Measurements from ENCODE around the gene KCTD17. TPM values are rescaled to one million over a fixed set of nuclear protein-coding genes. Genes with fewer than 3 reads are reported as not detected.

The KCTD17 gene
- total and polyA plus RNA-seq, 4 donors = 2.0 to 5.2 (median 3.7) TPM

DNA sequence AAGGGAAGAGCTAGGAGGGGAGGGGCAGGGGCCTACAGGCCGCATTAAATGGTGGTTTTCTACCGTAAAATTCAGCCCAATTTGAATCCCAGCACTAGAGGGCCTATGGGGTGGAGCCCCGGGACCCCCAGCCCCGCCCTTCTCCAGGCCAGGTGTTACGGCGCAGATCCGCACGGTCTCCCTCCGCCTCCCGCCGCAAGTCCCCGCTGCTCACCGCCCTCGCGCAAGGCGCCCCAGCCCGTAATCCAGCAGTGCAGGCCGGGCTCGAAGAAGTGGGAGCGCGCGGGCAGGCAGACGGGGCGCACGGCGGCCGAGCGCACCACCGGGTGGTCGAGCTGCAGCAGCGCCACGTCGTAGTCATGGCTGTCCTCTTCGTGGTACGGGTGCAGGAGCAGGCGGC lies 17.3 kb downstream of the KCTD17 start:
- Histone ChIP-seq H3K4me3 (ENCODE audit: low read depth in 1 of 3, low read length in 3 of 3) (no peak overlapping the region), H3K27me3 (ENCODE audit: control insufficient read depth in 4 of 4, insufficient read depth in 4 of 4, low read length in 3 of 4) (no peaks in the 10 kb centered on the region), H3K9me3 (ENCODE audit: control insufficient read depth in 4 of 4, low read length in 3 of 4) (no peaks in the 10 kb centered on the region), H3K36me3 (ENCODE audit: control insufficient read depth in 4 of 4, insufficient read depth in 3 of 4, low read depth in 1 of 4, low read length in 3 of 4) (peaks cover 3 to 62% (median 26%) of the 10 kb centered on the region in 4 donors), H3K27ac (ENCODE audit: low read depth in 1 of 2, low read length in 2 of 2) (no peak overlapping the region), H3K9ac (ENCODE audit: low read depth in 1 of 2, low read length in 2 of 2) (no peak overlapping the region), H3K4me1 (ENCODE audit: control insufficient read depth in 4 of 4, insufficient read depth in 4 of 4, low read length in 3 of 4) (no peaks in the 10 kb centered on the region)
- TF ChIP-seq, protein P1, sequence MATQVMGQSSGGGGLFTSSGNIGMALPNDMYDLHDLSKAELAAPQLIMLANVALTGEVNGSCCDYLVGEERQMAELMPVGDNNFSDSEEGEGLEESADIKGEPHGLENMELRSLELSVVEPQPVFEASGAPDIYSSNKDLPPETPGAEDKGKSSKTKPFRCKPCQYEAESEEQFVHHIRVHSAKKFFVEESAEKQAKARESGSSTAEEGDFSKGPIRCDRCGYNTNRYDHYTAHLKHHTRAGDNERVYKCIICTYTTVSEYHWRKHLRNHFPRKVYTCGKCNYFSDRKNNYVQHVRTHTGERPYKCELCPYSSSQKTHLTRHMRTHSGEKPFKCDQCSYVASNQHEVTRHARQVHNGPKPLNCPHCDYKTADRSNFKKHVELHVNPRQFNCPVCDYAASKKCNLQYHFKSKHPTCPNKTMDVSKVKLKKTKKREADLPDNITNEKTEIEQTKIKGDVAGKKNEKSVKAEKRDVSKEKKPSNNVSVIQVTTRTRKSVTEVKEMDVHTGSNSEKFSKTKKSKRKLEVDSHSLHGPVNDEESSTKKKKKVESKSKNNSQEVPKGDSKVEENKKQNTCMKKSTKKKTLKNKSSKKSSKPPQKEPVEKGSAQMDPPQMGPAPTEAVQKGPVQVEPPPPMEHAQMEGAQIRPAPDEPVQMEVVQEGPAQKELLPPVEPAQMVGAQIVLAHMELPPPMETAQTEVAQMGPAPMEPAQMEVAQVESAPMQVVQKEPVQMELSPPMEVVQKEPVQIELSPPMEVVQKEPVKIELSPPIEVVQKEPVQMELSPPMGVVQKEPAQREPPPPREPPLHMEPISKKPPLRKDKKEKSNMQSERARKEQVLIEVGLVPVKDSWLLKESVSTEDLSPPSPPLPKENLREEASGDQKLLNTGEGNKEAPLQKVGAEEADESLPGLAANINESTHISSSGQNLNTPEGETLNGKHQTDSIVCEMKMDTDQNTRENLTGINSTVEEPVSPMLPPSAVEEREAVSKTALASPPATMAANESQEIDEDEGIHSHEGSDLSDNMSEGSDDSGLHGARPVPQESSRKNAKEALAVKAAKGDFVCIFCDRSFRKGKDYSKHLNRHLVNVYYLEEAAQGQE (IDR thresholded peaks at IDR 0.05) = no peak
- TF ChIP-seq HNF4G (IDR thresholded peaks at IDR 0.05) = no peak
- TF ChIP-seq RXRA (IDR thresholded peaks at IDR 0.05) = no peak
- TF ChIP-seq, protein P2, sequence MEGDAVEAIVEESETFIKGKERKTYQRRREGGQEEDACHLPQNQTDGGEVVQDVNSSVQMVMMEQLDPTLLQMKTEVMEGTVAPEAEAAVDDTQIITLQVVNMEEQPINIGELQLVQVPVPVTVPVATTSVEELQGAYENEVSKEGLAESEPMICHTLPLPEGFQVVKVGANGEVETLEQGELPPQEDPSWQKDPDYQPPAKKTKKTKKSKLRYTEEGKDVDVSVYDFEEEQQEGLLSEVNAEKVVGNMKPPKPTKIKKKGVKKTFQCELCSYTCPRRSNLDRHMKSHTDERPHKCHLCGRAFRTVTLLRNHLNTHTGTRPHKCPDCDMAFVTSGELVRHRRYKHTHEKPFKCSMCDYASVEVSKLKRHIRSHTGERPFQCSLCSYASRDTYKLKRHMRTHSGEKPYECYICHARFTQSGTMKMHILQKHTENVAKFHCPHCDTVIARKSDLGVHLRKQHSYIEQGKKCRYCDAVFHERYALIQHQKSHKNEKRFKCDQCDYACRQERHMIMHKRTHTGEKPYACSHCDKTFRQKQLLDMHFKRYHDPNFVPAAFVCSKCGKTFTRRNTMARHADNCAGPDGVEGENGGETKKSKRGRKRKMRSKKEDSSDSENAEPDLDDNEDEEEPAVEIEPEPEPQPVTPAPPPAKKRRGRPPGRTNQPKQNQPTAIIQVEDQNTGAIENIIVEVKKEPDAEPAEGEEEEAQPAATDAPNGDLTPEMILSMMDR (IDR thresholded peaks at IDR 0.05; ENCODE audit: low read depth, low read length, missing input control) = no peak
- no peak for TF ChIP-seq GABPA (IDR thresholded peaks at IDR 0.05 in 1 of 2, conservative IDR thresholded peaks at IDR 0.05 in 1 of 2)
- no peak for TF ChIP-seq RAD21 (IDR thresholded peaks at IDR 0.05)
- no peak for TF ChIP-seq TAF1 (conservative IDR thresholded peaks at IDR 0.05)
- TF ChIP-seq FOXA1 (IDR thresholded peaks at IDR 0.05) = no peak
- TF ChIP-seq JUND (IDR thresholded peaks at IDR 0.05) = no peak
- no peak for TF ChIP-seq NR2F2 (IDR thresholded peaks at IDR 0.05)
- no peak for TF ChIP-seq FOXA2 (IDR thresholded peaks at IDR 0.05)
- TF ChIP-seq, protein P3, sequence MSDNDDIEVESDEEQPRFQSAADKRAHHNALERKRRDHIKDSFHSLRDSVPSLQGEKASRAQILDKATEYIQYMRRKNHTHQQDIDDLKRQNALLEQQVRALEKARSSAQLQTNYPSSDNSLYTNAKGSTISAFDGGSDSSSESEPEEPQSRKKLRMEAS (IDR thresholded peaks at IDR 0.05) = no peak
- 48% methylated on average over 36 of the region's 36 CpGs for WGBS
- no peak for DNase-seq (ENCODE audit: low spot score)

DNA sequence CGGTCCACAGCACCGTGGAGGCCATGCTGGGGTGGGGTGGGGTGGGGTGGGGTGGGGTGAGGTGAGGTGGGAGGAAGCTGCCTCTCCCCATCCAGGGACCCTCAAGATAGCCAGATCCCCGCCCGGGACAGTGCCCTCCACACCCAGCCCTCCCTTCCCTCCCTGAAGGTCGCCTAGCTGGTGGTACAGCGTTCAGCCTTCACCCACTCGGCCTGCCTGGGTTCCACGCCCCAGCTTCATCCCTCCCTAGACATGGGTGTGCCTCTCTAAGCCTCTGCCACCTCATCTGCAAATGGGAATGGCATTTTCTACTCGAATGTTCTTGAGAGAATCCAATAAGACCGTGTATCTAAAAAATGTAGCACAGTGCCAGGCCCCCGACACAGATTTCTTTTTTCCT lies 17.8 kb downstream of the KCTD17 start:
- TF ChIP-seq, protein P4, sequence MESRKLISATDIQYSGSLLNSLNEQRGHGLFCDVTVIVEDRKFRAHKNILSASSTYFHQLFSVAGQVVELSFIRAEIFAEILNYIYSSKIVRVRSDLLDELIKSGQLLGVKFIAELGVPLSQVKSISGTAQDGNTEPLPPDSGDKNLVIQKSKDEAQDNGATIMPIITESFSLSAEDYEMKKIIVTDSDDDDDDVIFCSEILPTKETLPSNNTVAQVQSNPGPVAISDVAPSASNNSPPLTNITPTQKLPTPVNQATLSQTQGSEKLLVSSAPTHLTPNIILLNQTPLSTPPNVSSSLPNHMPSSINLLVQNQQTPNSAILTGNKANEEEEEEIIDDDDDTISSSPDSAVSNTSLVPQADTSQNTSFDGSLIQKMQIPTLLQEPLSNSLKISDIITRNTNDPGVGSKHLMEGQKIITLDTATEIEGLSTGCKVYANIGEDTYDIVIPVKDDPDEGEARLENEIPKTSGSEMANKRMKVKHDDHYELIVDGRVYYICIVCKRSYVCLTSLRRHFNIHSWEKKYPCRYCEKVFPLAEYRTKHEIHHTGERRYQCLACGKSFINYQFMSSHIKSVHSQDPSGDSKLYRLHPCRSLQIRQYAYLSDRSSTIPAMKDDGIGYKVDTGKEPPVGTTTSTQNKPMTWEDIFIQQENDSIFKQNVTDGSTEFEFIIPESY (IDR thresholded peaks at IDR 0.05) = no peak
- TF ChIP-seq HNF4G (IDR thresholded peaks at IDR 0.05) = no peak
- Histone ChIP-seq H3K27me3 (ENCODE audit: control insufficient read depth in 4 of 4, insufficient read depth in 4 of 4, low read length in 3 of 4) (no peaks in the 10 kb centered on the region), H3K27ac (ENCODE audit: low read depth in 1 of 2, low read length in 2 of 2) (no peak overlapping the region), H3K4me3 (ENCODE audit: low read depth in 1 of 3, low read length in 3 of 3) (no peak overlapping the region), H3K4me1 (ENCODE audit: control insufficient read depth in 4 of 4, insufficient read depth in 4 of 4, low read length in 3 of 4) (no peaks in the 10 kb centered on the region), H3K9me3 (ENCODE audit: control insufficient read depth in 4 of 4, low read length in 3 of 4) (no peaks in the 10 kb centered on the region), H3K9ac (ENCODE audit: low read depth in 1 of 2, low read length in 2 of 2) (no peak overlapping the region), H3K36me3 (ENCODE audit: control insufficient read depth in 4 of 4, insufficient read depth in 3 of 4, low read depth in 1 of 4, low read length in 3 of 4) (peaks cover 3 to 66% (median 26%) of the 10 kb centered on the region in 4 donors)
- DNase-seq (ENCODE audit: low spot score) = no peak
- 67% methylated on average over 11 of the region's 11 CpGs for WGBS
